ENCODE data around the gene PRPF6.

GRCh38 chr20:63962426-63963347 is 18.2 kb upstream of the PRPF6 start:
- TF ChIP-seq CTCF (IDR thresholded peaks at IDR 0.05) = no peak
- TF ChIP-seq TCF7L2 (IDR thresholded peaks at IDR 0.05; ENCODE audit: low read depth, low read length) = no peak
- no peak for TF ChIP-seq POLR2AphosphoS5 (IDR thresholded peaks at IDR 0.05; ENCODE audit: low read depth, low read length)
- TF ChIP-seq REST (IDR thresholded peaks at IDR 0.05; ENCODE audit: insufficient read depth in 1 of 2, low read depth in 2 of 2, low read length in 1 of 2) = no peak
